CD4-positive, alpha-beta T cell treated with Interferon alpha-2 for 1 hour (primary cell): ENCODE data around the gene SLC38A7.

ENCODE experiments used
- DNase-seq, 2 donors: peaks; one replicate each; pipeline ENCODE4 v3.0.0-alpha.2; 2020 to 2022

Gene SLC38A7

DNA sequence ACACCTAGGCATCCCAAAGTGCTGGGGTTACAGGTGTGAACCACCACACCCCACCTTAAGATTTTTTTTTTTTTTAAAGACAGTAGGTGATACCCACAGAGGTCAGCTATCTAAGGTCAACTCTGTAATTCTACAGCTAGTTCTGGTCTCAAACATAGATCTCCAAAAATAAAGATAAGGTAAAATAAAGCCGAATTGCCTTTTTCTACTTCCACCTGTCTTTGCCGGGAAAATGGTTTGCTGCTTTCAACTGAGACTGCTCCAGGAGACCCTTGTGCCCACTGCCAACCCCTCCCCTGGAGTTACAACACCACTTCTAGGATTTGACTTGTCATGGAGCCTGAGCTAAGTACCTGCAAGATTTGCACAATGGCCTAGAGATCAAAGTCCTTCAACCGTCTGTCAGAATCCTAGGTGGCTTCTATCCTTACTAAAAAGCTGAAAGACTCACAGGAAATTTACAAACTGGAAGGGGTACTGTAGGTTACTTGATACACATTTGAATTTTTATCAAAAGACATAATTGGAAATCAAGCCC is 50.2 kb downstream of the SLC38A7 start:
- DNase-seq: no peak

DNA sequence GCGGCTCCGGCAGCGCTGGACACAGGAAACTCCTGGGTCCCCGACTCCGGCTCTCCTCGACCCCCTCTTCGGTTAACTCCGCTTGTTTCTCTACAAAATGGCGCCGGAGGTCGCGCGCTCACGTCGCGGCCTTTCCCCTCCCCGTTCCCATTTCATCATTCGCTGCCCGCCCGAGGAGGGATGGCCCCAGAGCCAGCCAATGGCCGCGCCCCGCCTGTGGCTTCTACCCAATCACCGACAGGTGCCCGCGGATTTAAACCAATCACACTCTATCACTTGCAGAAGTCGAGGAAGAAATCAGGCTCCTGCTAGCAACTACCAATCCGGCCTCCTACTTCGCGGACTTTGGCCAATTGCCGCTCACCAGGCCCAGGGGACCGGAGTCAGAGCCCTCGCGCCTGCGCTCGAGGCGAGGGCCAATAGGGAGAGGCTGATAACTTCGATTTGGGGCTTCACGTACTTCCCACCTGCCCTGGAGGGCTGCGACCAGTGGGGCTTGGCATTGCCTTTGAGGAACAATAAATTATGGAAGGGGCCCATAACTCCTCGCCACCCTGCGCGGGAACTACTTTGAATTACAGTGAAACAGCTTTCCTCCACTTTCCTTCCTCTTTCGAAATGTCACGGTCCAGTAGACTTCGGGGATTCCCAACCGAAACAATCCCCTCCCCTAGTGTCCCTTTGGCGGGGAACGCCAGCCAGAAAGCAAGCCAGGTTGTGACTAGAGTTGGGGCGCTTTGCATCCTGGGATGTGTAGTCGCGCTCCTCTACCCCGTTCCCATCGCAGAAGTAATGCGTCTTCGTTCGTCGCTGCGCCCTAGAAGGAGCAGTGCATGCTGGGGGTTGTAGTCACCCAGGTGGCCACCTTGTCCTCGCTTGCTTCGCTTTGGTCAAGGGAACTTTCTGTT is 54.6 kb downstream of the SLC38A7 start, which contains the start of gene CNOT1:
CNOT1 (minus strand) TSS at position 94 of the 908 bp plus-strand sequence. CDS start 30,489 bp downstream, outside the sequence.
- peak; percentile 98 to 99 for DNase-seq

DNA sequence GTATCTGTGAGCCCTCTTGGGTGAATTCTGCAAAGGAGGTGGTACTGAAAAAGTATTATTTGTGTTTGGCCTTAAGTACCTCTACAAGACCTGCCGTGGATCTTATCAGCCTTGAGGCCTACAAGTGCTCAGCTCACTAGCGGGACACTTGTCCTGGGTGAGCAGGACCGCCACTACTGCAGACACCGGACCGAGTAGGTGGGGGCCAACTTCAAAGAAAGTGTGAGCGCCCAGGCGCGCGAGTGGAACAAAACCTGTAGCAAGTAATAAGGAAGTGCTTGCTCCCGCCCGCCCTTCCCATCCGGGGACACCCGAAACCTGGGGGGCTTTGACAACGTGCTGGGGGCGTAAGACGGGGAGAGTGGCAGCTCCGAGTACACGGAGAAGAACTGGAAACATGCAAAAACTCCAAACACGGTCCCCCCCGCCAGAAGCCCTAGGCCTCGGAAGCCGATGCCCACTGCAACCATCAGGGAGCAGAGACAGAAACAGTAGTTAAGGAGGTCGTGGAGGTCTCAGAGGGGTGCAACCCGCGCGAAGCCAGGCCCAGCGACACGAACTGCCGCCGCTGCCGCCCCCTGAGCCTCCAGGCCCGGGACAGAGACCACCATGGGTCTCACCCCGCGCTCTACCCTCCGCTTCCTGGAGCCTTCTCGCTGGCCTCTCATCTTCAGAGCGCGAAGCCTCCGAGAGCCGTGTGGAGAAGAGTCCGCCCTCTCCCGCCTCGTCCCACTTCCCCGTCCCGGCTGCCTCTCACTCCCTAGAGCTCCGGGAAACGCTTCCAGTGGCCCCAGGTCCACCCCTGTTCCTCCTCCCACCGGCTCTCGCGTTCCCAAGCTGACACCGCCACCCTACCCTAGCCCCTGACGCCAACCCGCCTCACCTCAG is 55.5 kb downstream of the SLC38A7 start:
- peak; percentile 46 to 63 for DNase-seq

DNA sequence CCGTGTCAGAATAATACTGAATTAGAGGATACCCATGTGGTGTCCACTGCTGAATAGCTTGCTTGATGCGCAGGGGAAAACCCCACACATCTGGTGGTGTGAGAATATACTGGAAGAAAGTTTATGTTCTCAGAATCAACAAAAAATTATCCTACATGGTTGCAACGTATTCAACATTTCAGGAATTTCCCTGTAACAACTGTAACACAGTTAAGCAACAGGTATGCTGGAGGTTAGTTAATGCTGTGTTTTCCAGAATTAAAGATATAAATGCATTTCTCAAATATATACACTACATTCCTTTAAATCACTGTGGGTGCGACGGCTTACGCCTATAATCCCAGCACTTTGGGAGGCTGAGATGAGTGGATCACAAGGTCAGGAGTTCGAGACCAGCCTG is 60.4 kb downstream of the SLC38A7 start:
- DNase-seq: no peak

DNA sequence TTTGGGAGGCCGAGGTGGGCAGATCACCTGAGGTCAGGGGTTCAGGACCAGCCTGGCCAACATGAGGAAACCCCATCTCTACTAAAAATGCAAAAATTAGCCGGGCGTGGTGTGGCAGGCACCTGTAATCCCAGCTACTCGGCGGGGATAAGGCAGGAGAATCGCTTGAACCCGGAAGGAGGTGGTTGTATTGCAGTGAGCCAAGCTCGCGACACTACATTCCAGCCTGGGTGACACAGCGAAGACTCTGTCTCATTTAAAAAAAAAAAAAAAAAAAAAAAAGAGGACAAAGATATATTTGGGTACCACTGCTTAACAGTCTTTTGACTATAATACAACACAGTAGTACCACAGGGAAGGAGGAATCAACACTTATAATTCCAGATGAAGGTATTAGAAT is 64.2 kb downstream of the SLC38A7 start:
- no peak for DNase-seq

DNA sequence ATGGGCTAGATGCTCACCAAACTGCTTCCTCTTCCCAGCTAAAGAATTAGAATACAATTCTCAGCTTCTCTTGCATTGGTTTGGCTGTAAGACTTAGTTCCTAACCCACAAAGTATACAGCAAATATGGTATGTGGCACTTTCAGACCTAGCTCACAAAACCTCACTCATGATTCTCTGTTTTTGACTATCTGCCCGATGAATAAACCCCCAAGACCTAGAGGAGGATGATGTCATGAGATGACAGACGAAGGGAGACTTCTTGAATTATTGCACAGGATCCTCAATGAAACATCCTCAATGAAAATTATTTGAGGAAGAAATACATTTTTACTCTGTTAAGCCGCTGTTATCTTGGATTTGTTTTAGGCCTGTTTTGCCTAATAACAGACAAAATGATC is 69.3 kb downstream of the SLC38A7 start:
- no peak for DNase-seq
